ENCODE measurements around the gene PEDS1.
"Not testable (repeated sequence)": the region's sequence is repeated elsewhere in the genome, so short reads cannot be mapped to it uniquely, and the experiment has no call there.

Gene PEDS1

GRCh38 chr20:50140339-50140859 lies 13.1 kb downstream of the PEDS1 start:
- H3K9ac ChIP-seq, result no peak overlapping the region
- no peaks in the 10 kb centered on the region for H3K9me3 ChIP-seq (ENCODE audit: control insufficient read depth, low read length)
- H3K4me2 ChIP-seq (ENCODE audit: low read length), result no peak overlapping the region
- H3K4me1 ChIP-seq, result peaks cover 69% of the 10 kb centered on the region
- no peaks in the 10 kb centered on the region for H3K36me3 ChIP-seq (ENCODE audit: control insufficient read depth, insufficient read depth, low read length)
- TF ChIP-seq, protein P1, sequence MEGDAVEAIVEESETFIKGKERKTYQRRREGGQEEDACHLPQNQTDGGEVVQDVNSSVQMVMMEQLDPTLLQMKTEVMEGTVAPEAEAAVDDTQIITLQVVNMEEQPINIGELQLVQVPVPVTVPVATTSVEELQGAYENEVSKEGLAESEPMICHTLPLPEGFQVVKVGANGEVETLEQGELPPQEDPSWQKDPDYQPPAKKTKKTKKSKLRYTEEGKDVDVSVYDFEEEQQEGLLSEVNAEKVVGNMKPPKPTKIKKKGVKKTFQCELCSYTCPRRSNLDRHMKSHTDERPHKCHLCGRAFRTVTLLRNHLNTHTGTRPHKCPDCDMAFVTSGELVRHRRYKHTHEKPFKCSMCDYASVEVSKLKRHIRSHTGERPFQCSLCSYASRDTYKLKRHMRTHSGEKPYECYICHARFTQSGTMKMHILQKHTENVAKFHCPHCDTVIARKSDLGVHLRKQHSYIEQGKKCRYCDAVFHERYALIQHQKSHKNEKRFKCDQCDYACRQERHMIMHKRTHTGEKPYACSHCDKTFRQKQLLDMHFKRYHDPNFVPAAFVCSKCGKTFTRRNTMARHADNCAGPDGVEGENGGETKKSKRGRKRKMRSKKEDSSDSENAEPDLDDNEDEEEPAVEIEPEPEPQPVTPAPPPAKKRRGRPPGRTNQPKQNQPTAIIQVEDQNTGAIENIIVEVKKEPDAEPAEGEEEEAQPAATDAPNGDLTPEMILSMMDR (IDR thresholded peaks at IDR 0.05), result no peak
- H3K4me3 ChIP-seq (ENCODE audit: low read depth, low read length), result no peak overlapping the region
- peak overlapping the region; percentile 91 for H3K27ac ChIP-seq
- H3K79me2 ChIP-seq, result peaks cover 53% of the 10 kb centered on the region
- no peaks in the 10 kb centered on the region for H3K27me3 ChIP-seq (ENCODE audit: control insufficient read depth, insufficient read depth, low read length)
- H2AFZ ChIP-seq, result peak overlapping the region; percentile 25

- H2AFZ ChIP-seq, result no peak overlapping the region
Measured at GRCh38 chr20:50138479-50139393, 14.8 kb downstream of the PEDS1 start.

GRCh38 chr20:50138120-50138478 lies 15.4 kb downstream of the PEDS1 start:
- Histone ChIP-seq H3K4me1 (peaks cover 89% of the 10 kb centered on the region), H3K36me3 (ENCODE audit: control insufficient read depth, insufficient read depth, low read length) (no peaks in the 10 kb centered on the region), H3K9ac (no peak overlapping the region), H3K4me2 (ENCODE audit: low read length) (peak overlapping the region; percentile 2), H3K4me3 (ENCODE audit: low read depth, low read length) (no peak overlapping the region), H3K79me2 (peaks cover 39% of the 10 kb centered on the region), H3K27me3 (ENCODE audit: control insufficient read depth, insufficient read depth, low read length) (no peaks in the 10 kb centered on the region), H2AFZ (no peak overlapping the region), H3K9me3 (ENCODE audit: control insufficient read depth, low read length) (no peaks in the 10 kb centered on the region), H3K27ac (peak overlapping the region; percentile 91)
- TF ChIP-seq, protein P1 (IDR thresholded peaks at IDR 0.05), result no peak

More at GRCh38 chr20:50138479-50139393, 14.8 kb downstream of the PEDS1 start:
- H3K4me2 ChIP-seq (ENCODE audit: low read length), result peak overlapping the region; percentile 2
- TF ChIP-seq, protein P1 (IDR thresholded peaks at IDR 0.05), result peak; percentile 62
- H3K27ac ChIP-seq, result peak overlapping the region; percentile 91
- peaks cover 45% of the 10 kb centered on the region for H3K79me2 ChIP-seq
- H3K4me3 ChIP-seq (ENCODE audit: low read depth, low read length), result no peak overlapping the region
- H3K27me3 ChIP-seq (ENCODE audit: control insufficient read depth, insufficient read depth, low read length), result no peaks in the 10 kb centered on the region
- H3K9ac ChIP-seq, result no peak overlapping the region
- H3K9me3 ChIP-seq (ENCODE audit: control insufficient read depth, low read length), result no peaks in the 10 kb centered on the region
- H3K4me1 ChIP-seq, result peaks cover 85% of the 10 kb centered on the region
- no peaks in the 10 kb centered on the region for H3K36me3 ChIP-seq (ENCODE audit: control insufficient read depth, insufficient read depth, low read length)

GRCh38 chr20:50137702-50138101 lies 15.8 kb downstream of the PEDS1 start:
- peak overlapping the region; percentile 2 for H3K4me2 ChIP-seq (ENCODE audit: low read length)
- H3K4me1 ChIP-seq, result peaks cover 88% of the 10 kb centered on the region
- not testable (repeated sequence) for H3K36me3 ChIP-seq (ENCODE audit: control insufficient read depth, insufficient read depth, low read length); H3K9me3 ChIP-seq (ENCODE audit: control insufficient read depth, low read length); H3K9ac ChIP-seq; H3K4me3 ChIP-seq (ENCODE audit: low read depth, low read length); H3K27me3 ChIP-seq (ENCODE audit: control insufficient read depth, insufficient read depth, low read length); H2AFZ ChIP-seq
- H3K27ac ChIP-seq, result peak overlapping the region; percentile 91
- peaks cover 35% of the 10 kb centered on the region for H3K79me2 ChIP-seq

- TF ChIP-seq, protein P1 (IDR thresholded peaks at IDR 0.05), result no peak
- no peak overlapping the region for H3K4me3 ChIP-seq (ENCODE audit: low read depth, low read length)
- H3K27ac ChIP-seq, result peak overlapping the region; percentile 91
- no peaks in the 10 kb centered on the region for H3K27me3 ChIP-seq (ENCODE audit: control insufficient read depth, insufficient read depth, low read length)
- H3K79me2 ChIP-seq, result peaks cover 37% of the 10 kb centered on the region
- peaks cover 91% of the 10 kb centered on the region for H3K4me1 ChIP-seq
- no peaks in the 10 kb centered on the region for H3K9me3 ChIP-seq (ENCODE audit: control insufficient read depth, low read length)
- no peak overlapping the region for H3K9ac ChIP-seq
- no peak overlapping the region for H2AFZ ChIP-seq
- peak overlapping the region; percentile 2 for H3K4me2 ChIP-seq (ENCODE audit: low read length)
- H3K36me3 ChIP-seq (ENCODE audit: control insufficient read depth, insufficient read depth, low read length), result no peaks in the 10 kb centered on the region
Measured at GRCh38 chr20:50136822-50137599, 16.5 kb downstream of the PEDS1 start.

DNA sequence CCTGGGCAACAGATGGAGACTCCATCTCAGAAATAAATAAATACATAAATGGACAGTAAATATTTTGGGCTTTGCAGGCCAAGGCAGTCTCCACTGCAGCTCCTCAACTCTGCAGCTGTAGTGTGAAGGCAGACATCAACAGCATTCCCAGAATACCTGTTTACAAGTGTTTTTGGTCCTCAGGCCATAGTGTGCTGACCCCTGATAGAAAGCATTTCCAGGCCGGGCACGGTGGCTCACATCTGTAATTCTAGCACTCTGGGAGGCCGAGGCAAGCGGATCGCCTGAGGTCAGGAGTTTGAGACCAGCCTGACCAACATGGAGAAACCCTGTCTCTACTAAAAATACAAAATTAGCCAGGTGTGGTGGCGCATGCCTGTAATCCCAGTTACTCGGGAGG lies 18.4 kb downstream of the PEDS1 start:
- not testable (repeated sequence) for H3K9me3 ChIP-seq (ENCODE audit: control insufficient read depth, low read length); H3K4me2 ChIP-seq (ENCODE audit: low read length); H2AFZ ChIP-seq; H3K4me3 ChIP-seq (ENCODE audit: low read depth, low read length); H3K36me3 ChIP-seq (ENCODE audit: control insufficient read depth, insufficient read depth, low read length); H3K27me3 ChIP-seq (ENCODE audit: control insufficient read depth, insufficient read depth, low read length); H3K9ac ChIP-seq
- Histone ChIP-seq H3K4me1 (peaks cover 91% of the 10 kb centered on the region), H3K79me2 (peaks cover 44% of the 10 kb centered on the region), H3K27ac (peak overlapping the region; percentile 99)
